Mucosa of stomach (tissue), 1 donor: ENCODE data around the gene S100A2.

Source experiments
- H3K27me3 ChIP-seq: one replicate; pipeline ENCODE4 v1.7.0; 2013; ENCODE audit warnings: mild to moderate bottlenecking, low read length; ENCODE audit not compliant: control insufficient read depth, insufficient read depth
- H3K36me3 ChIP-seq: one replicate; pipeline ENCODE4 v1.7.0; 2013; ENCODE audit warnings: low read length; ENCODE audit not compliant: control insufficient read depth, insufficient read depth
- H3K4me1 ChIP-seq: one replicate; pipeline ENCODE4 v1.7.0; 2013; ENCODE audit warnings: mild to moderate bottlenecking, low read length; ENCODE audit not compliant: control insufficient read depth, insufficient read depth
- H3K4me3 ChIP-seq: one replicate; pipeline ENCODE4 v1.7.0; 2013; ENCODE audit warnings: low read length
- H3K9ac ChIP-seq: one replicate; pipeline ENCODE4 v1.7.0; 2013; ENCODE audit warnings: mild to moderate bottlenecking, low read length, moderate library complexity
- H3K9me3 ChIP-seq: one replicate; pipeline ENCODE4 v1.7.0; 2013; ENCODE audit warnings: mild to moderate bottlenecking, low read length, moderate library complexity; ENCODE audit not compliant: control insufficient read depth
- donor health status: Pancreatic carcinoma.

The S100A2 gene

GRCh38 chr1:153538315-153538821, 27.3 kb downstream of the S100A2 start:
- no peak overlapping the region for H3K9ac ChIP-seq
- no peak overlapping the region for H3K4me3 ChIP-seq
- peaks cover 82% of the 10 kb centered on the region for H3K4me1 ChIP-seq
- no peaks in the 10 kb centered on the region for H3K9me3 ChIP-seq
- H3K36me3 ChIP-seq: peaks cover 14% of the 10 kb centered on the region
- no peaks in the 10 kb centered on the region for H3K27me3 ChIP-seq

- H3K9me3 ChIP-seq: no peaks in the 10 kb centered on the region
- H3K9ac ChIP-seq: no peak overlapping the region
- H3K4me1 ChIP-seq: peaks cover 82% of the 10 kb centered on the region
- no peak overlapping the region for H3K4me3 ChIP-seq
- H3K36me3 ChIP-seq: peaks cover 14% of the 10 kb centered on the region
- no peaks in the 10 kb centered on the region for H3K27me3 ChIP-seq
These were observed 28.3 kb downstream of the S100A2 start for GRCh38 chr1:153537376-153537730.

GRCh38 chr1:153536671-153537375, 28.8 kb downstream of the S100A2 start:
- no peaks in the 10 kb centered on the region for H3K9me3 ChIP-seq
- H3K36me3 ChIP-seq: peaks cover 14% of the 10 kb centered on the region
- H3K4me1 ChIP-seq: peaks cover 82% of the 10 kb centered on the region
- H3K9ac ChIP-seq: peak overlapping the region; percentile 99
- H3K4me3 ChIP-seq: peak overlapping the region; percentile 75
- H3K27me3 ChIP-seq: no peaks in the 10 kb centered on the region

- Histone ChIP-seq H3K9ac (peak overlapping the region; percentile 99), H3K9me3 (no peaks in the 10 kb centered on the region), H3K4me3 (peak overlapping the region; percentile 85), H3K4me1 (peaks cover 79% of the 10 kb centered on the region), H3K27me3 (no peaks in the 10 kb centered on the region), H3K36me3 (peaks cover 14% of the 10 kb centered on the region)
These were observed 29.5 kb downstream of the S100A2 start for GRCh38 chr1:153536012-153536670.

- H3K4me3 ChIP-seq: peak within 1 kb of the TSS; percentile 85
- H3K9me3 ChIP-seq: no peaks in the 10 kb centered on the region
- H3K27me3 ChIP-seq: no peaks in the 10 kb centered on the region
- H3K9ac ChIP-seq: peak within 1 kb of the TSS; percentile 99
- H3K36me3 ChIP-seq: peaks cover 14% of the 10 kb centered on the region
- peaks cover 71% of the 10 kb centered on the region for H3K4me1 ChIP-seq
These were observed 30.2 kb downstream of the S100A2 start, which contains the start of gene S100A6 for GRCh38 chr1:153535242-153536011. Gene S100A6 (minus strand): TSS chr1:153535991. CDS start chr1:153535339, 652 bp downstream.

GRCh38 chr1:153534925-153535241, 30.8 kb downstream of the S100A2 start:
- Histone ChIP-seq H3K4me3 (peak overlapping the region; percentile 85), H3K9ac (peak overlapping the region; percentile 99), H3K4me1 (peaks cover 66% of the 10 kb centered on the region)

GRCh38 chr1:153534226-153534924, 31.3 kb downstream of the S100A2 start:
- H3K4me3 ChIP-seq: peak overlapping the region; percentile 85
- H3K9me3 ChIP-seq: no peaks in the 10 kb centered on the region
- peak overlapping the region; percentile 99 for H3K9ac ChIP-seq
- H3K27me3 ChIP-seq: no peaks in the 10 kb centered on the region
- H3K36me3 ChIP-seq: peaks cover 14% of the 10 kb centered on the region
- H3K4me1 ChIP-seq: peaks cover 62% of the 10 kb centered on the region

More at GRCh38 chr1:153534925-153535241, 30.8 kb downstream of the S100A2 start:
- Histone ChIP-seq H3K36me3 (peaks cover 14% of the 10 kb centered on the region), H3K9me3 (no peaks in the 10 kb centered on the region), H3K27me3 (no peaks in the 10 kb centered on the region)

GRCh38 chr1:153533689-153534201, 31.9 kb downstream of the S100A2 start:
- Histone ChIP-seq H3K4me3 (peak overlapping the region; percentile 85), H3K9me3 (no peaks in the 10 kb centered on the region), H3K9ac (peak overlapping the region; percentile 99), H3K36me3 (peaks cover 14% of the 10 kb centered on the region), H3K27me3 (no peaks in the 10 kb centered on the region), H3K4me1 (peaks cover 62% of the 10 kb centered on the region)

GRCh38 chr1:153532769-153533599, 32.7 kb downstream of the S100A2 start:
- Histone ChIP-seq H3K9ac (peak overlapping the region; percentile 99), H3K4me3 (peak overlapping the region; percentile 85), H3K36me3 (peaks cover 14% of the 10 kb centered on the region), H3K9me3 (no peaks in the 10 kb centered on the region), H3K4me1 (peaks cover 54% of the 10 kb centered on the region), H3K27me3 (no peaks in the 10 kb centered on the region)

- no peaks in the 10 kb centered on the region for H3K9me3 ChIP-seq
- peak overlapping the region; percentile 99 for H3K9ac ChIP-seq
- H3K36me3 ChIP-seq: peaks cover 14% of the 10 kb centered on the region
- no peaks in the 10 kb centered on the region for H3K27me3 ChIP-seq
- H3K4me1 ChIP-seq: peaks cover 46% of the 10 kb centered on the region
- no peak overlapping the region for H3K4me3 ChIP-seq
These were observed 33.5 kb downstream of the S100A2 start for GRCh38 chr1:153532181-153532580.

- Histone ChIP-seq H3K9me3 (no peaks in the 10 kb centered on the region), H3K4me1 (peaks cover 41% of the 10 kb centered on the region), H3K4me3 (no peak overlapping the region), H3K36me3 (peaks cover 14% of the 10 kb centered on the region), H3K9ac (no peak overlapping the region), H3K27me3 (no peaks in the 10 kb centered on the region)
These were observed 34.0 kb downstream of the S100A2 start for GRCh38 chr1:153531638-153532037.
